Measurements from ENCODE around the gene MTRFR. TPM values are rescaled to one million over a fixed set of nuclear protein-coding genes. Genes with fewer than 3 reads are reported as not detected.
A peak's percentile ranks its signal among the peaks of the same experiment; 100 is the strongest.

MTRFR gene
- total RNA-seq, 1 experiment from 2014 or later, result 14.8 TPM

- WGBS (ENCODE audit: extremely low coverage, insufficient read length, low lambda C conversion rate), result no CpG with 5 or more reads among the region's 13 CpGs
- no peak overlapping the region for H2AFZ ChIP-seq (ENCODE audit: low read length)
- no peak overlapping the region for H2BK120ac ChIP-seq (ENCODE audit: low read depth, low read length, poor library complexity, severe bottlenecking)
- no peak overlapping the region for H3K23ac ChIP-seq (ENCODE audit: insufficient read length, low read depth, low read length)
- peaks cover 2% of the 10 kb centered on the region for H3K79me1 ChIP-seq (ENCODE audit: insufficient read depth, low read depth, low read length, poor library complexity, severe bottlenecking)
- peak overlapping the region; percentile 33 for H3K14ac ChIP-seq (ENCODE audit: insufficient read depth, low read length)
- H2AK5ac ChIP-seq (ENCODE audit: insufficient read length, low read length), result no peak overlapping the region
- Mint-ChIP-seq H3K36me3 (ENCODE audit: insufficient read depth in 1 of 3, low read depth in 3 of 3) (peaks cover 12 to 50% (median 41%) of the 10 kb centered on the region in 3 experiments), H3K4me3 (peak overlapping the region; percentile 91 to 96), H3K27ac (peak overlapping the region; percentile 87 to 92 (median 88); a peak in 6 of 7 replicates), H3K27me3 (ENCODE audit: low read depth) (no peaks in the 10 kb centered on the region), H3K4me1 (peaks cover 44 to 45% of the 10 kb centered on the region in 2 experiments), H3K9me3 (peaks cover 0 to 3% of the 10 kb centered on the region in 2 experiments; a peak in 2 of 5 replicates)
- H2BK12ac ChIP-seq (ENCODE audit: insufficient read length, low read depth, low read length), result no peak overlapping the region
- no peak overlapping the region for H3T11ph ChIP-seq (ENCODE audit: low read length)
- no peak for TF ChIP-seq CTCF (conservative IDR thresholded peaks at IDR 0.05)
- no peak overlapping the region for H3K27ac ChIP-seq (ENCODE audit: insufficient read length, low read depth, low read length)
- no peak overlapping the region for H2BK15ac ChIP-seq (ENCODE audit: low read depth, low read length)
- H2BK5ac ChIP-seq (ENCODE audit: insufficient read length, low read length), result no peak overlapping the region
- peak overlapping the region; percentile 61 for H3K4me2 ChIP-seq (ENCODE audit: insufficient read depth, insufficient read length, low read length)
- peak overlapping the region; percentile 16 for H4K91ac ChIP-seq (ENCODE audit: insufficient read length, low read depth, low read length)
- peak overlapping the region; percentile 6 for H4K5ac ChIP-seq (ENCODE audit: insufficient read length, low read depth, low read length)
- no peak overlapping the region; the same call in 1 of the 2 replicates for H3K4ac ChIP-seq (ENCODE audit: low read depth, low read length)
- no peak overlapping the region for H2BK20ac ChIP-seq (ENCODE audit: low read depth, low read length, poor library complexity, severe bottlenecking)
- H3K27me3 ChIP-seq (ENCODE audit: insufficient read depth, low read length), result no peaks in the 10 kb centered on the region
- no peak for DNase-seq
- peaks cover 14% of the 10 kb centered on the region for H3K23me2 ChIP-seq (ENCODE audit: insufficient read length, low read depth, low read length, poor library complexity, severe bottlenecking)
- H3K18ac ChIP-seq (ENCODE audit: insufficient read length, low read depth, low read length), result peak overlapping the region; percentile 37
- H4K8ac ChIP-seq (replicated peaks; ENCODE audit: insufficient read length, low read depth, low read length), result peak overlapping the region; percentile 44
- no peaks in the 10 kb centered on the region for H4K20me1 ChIP-seq (ENCODE audit: control insufficient read depth, insufficient read depth, insufficient read length)
- H3K9ac ChIP-seq (ENCODE audit: extremely low read depth, insufficient read length, low read length), result peak overlapping the region; percentile 18
- peaks cover 24% of the 10 kb centered on the region; the same call in 1 of the 2 replicates for H3K79me2 ChIP-seq (ENCODE audit: insufficient read depth, low read length)
- peaks cover 3% of the 10 kb centered on the region; the same call in 1 of the 2 replicates for H3K4me1 ChIP-seq (ENCODE audit: insufficient read depth, low read length)
- no peaks in the 10 kb centered on the region for H3K9me3 ChIP-seq (ENCODE audit: control insufficient read depth, low read depth, low read length)
- H3K56ac ChIP-seq (ENCODE audit: insufficient read length, low read depth, low read length), result no peak overlapping the region
These were observed 35.6 kb downstream of the MTRFR start for GRCh38 chr12:123268850-123269249.
